CD4-positive, alpha-beta T cell treated with Interleukin-1 beta for 1 hour (primary cell): ENCODE data around the gene ATF7.

ENCODE experiments used
- DNase-seq, 2 donors: peaks; one replicate each; pipeline ENCODE4 v3.0.0-alpha.2; 2020 to 2022

The ATF7 gene

DNA sequence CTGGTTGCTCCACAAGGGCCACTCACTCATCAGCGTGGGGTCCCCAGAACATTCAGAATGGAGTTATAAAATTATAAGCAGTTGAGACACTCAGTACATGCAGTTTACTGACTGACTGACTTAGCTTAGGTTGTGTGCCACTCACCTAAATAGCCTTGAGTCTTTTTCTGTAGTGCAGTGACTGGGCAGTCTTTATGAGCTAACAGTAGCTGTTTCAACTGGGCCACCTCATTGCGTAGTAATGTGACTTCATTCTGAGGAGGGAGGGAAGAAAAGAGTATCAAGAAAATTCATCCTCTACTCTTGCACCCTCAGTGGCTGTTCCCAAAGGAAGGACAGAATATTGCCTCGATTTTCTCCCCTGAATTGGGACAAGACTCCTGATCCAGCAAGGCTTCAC, 103.1 kb downstream of the ATF7 start:
- DNase-seq: no peak

DNA sequence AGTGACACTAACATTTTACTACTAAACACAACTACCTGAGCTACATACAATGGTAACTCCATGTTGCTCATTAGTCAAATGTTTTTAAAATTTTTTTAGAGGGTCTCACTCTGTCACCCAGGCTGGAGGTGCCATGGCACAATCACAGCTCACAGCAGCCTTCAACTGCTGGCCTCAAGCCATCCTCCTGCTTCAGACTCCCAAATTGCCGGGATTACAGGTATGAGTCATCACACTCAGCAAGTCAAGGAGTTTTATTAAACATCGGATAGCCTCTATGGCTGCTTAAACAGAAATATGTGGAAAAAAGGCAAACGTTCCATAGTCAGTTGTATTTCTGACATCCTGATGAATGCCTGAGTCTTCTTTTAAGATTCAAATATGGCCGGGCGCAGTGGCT, 107.8 kb downstream of the ATF7 start:
- no peak for DNase-seq

DNA sequence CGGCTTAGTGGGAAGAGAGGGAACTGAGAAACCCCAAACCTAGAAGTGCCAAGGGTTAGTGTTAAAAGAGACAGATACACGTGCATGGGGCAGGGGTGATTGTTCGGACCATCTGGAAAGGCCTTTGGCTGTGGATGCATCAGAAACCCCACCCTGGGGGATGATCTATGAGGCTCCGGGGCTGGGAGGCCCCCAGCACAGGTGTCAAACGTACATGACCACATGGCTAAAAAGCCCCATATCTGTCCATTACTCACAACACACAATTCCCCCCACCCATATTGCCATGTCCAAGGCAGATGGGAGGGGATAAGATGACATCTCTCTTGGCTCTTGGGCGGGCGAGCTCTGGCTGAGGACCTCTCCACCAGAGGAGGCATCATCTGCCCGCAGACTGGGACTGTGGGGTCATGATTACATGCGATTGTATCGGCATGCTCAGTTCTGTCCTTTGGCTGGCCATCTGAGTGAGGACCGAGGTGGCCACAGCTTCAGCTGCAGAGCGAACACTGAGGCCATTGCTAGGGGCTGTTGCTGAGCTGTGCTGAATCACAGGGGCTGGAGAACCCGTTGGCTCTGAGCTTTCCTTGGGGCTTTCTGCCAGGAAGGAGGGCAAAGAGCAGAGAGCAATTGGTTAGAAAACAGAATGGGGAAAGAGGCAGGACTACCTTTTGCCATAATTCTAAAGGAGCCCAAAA, 109.3 kb downstream of the ATF7 start:
- no peak for DNase-seq

DNA sequence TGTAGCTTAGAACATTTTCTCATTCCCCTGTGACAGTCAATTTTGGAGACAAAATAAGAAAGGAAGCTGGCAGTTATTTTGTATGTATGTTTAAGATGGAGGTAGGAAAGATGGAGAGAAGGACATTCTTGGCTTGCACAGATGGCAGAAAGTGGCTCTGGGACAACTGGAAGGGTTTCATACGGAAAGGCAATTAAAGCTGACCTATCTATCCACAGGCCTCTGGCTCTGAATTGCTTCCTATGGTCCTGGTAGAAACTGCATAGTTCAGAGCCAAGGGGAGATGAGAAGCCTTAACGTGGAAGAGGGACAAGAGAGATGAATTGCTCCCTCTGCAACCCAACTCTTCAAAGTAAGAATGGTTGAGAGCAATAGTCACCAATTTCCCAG, 110.9 kb downstream of the ATF7 start:
- no peak for DNase-seq

DNA sequence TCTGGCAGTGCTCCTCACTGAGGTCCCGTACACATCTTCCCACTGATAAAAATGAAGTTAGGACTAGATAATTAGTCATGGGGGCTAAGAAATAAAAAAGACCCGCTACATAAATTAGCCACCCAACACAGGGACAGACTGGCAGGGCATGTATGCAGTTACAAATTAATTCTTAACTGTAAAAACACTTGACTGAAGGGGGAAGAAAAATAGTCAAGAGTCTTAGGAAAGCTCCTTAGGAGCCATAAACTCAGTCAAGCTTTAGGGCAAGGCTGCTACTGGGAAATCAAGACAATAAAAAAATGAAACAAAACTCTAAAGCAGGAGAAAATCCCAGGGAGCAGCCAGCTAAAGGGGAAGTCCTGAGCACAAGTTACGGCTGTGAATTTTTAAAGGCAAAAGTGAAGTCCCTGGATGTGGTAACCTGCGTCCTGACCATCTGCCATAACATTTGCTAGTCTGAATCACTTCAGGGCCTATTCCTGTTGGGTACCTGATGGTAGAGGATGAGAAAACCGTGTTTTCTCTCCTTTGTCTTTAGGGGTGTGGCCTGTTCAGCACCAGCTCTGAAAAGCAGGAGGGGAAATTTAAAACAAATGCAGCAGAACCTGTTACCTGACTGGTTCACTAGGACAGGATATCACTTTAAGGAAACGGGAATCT, 111.4 kb downstream of the ATF7 start:
- DNase-seq: no peak

DNA sequence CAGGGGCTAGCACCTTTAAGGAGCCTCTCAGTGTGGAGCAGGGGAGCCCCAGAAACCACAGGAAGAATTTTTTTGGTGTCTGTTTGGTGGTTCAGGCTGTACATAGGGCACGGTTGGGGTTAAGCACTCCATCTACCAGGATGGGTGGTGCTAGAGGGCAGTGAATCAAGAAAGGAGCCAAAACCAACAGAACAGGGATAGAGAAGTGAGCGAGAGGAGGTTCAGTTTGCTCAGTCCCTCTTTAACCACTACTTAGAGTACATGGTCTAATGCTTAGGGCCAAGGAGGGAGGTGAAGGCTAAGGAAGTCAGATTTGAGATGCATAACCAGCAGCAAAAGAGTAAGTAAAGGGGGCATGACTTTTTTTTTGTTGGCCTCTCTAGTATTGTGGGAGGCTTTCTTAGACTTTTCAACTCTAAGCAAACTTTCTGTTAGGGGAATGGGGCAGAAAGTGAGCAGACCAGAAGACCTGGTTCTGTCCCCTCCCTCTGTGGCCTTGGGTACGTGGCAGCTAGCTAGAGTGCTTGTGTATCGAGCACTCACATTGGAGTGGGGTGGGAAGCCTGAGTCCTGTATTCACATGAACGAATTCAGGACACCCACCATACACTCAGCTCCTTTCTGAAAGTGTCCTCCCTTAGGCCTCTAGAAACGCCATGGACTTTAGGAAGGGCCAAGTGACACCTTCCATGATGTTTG, 112.3 kb downstream of the ATF7 start:
- no peak for DNase-seq

DNA sequence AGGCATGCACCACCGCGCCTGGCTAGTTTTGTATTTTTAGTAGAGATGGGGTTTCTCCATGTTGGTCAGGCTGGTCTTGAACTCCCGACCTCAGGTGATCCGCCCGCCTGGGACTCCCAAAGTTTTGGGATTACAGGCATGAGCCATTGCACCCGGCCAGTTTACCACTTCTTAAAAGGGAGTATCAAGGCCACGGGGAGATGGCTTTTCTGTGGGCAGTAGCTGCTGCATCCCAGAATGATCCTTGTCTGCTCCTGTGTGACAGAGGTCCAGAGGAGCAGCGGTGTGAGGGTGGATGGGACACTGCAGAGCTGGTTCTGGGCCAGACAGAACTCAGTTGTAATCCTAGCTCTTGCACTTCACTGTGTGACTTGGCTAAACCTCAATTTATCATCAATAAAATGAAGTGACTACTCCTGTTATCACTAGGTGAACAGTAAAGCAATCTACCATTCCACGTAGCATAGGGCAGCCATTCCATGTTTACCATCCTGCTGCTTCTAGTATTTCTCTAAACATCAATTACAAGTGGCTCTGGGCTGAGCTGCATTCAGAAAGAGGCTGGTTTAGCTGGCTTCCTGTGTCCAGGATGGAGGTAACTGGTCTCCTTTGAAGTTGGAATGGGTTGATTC, 115.9 kb downstream of the ATF7 start:
- no peak for DNase-seq

DNA sequence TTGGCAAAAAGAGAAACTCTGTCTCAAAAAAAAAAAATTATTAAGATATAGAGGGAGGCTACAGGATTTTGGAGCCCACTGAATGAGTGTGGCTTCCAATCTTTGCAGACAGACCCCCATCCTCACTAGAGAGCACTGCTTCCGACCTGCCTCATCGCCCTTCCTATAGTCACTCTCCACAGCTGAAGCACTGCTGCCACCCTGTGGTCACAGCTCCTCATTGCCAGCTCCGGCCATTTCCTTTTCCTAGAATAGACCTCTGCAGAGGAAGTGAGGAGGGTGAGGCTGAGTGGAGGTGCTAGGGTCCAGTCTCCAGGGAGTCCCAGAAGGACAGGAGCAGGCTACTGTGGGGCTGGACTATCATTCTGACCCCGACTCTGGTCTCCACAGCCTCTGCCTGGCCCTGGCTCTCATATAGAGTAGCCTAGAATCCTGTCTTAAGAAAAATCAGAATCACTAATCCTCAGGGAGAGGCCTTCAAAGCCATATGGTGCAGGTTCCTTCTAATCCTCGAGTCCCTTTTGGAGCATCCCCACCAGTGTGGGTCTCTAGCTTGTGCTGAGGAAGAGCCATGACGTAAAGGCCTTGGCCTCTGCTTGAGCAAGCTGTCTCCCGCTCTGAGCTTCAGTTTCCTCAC, 117.5 kb downstream of the ATF7 start:
- peak; percentile 82 to 86 for DNase-seq

DNA sequence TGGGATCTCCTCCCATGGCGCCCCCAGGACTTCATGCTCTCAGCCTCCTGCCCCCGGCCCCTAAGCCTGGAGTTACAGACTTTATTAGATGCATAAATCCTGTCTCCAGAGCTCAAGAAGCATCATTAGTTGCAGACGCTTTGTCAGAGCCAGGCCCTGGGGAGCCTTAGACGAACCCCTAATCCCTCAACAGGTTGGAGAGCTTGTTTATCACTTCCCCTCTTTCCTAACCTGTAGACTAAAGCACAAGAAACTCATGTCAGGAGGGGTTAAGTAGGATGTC, 118.6 kb downstream of the ATF7 start:
- no peak for DNase-seq

DNA sequence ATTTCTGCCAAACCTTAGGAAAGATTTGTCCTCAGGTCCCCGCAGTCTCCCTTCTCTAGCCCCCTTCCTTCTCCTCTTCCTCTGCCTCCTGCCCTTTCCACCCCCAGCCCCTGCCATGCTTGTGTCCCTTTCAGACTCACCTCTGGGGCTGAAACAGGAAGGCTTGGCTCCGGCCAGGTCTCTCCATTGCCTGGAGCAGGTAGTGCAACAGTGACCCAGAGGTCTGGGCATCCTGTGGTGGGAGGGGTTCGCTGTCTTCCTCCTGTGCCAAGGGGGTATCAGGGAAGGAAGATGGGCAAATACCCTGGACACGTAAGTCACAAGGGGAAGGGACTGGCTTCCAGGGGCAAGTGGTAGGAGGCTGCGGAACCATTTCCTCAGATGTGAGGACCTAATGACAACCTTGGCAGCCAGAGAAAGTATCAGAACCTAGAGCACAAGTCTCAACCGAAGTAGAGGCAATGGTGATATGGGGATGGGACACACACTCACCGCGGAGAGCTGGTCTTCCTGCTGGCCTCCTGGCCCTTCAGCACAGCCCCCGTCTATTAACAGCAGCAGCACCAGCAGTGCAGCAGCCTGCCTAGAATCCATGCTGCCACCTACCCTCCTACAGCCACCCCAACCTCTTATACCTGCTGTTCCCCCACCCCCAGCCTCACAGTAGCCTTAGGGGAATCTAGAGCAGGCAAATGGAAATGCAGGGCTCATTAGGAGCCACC, 119.1 kb downstream of the ATF7 start, which contains the start of gene NPFF:
Gene NPFF, minus strand, starts transcription at position 604 of the 722 bp plus-strand sequence. Its CDS starts 10 bp downstream, at position 594.
- no peak for DNase-seq

DNA sequence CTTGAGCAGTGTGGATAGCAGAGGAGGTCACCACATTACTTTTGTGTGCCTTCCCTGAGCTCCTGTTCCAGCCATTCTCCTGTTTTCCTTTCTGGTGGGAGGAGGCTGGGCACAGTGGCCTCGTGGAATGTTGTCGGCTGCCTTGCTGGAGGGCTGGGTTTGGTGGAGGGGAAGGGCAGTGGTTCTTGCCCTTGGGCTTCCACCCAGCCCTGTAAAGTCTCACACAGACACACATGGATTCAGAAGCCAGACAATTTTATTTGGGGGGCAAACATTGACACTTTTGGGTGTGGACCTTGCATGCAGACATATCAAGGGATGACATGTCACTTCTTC, 119.8 kb downstream of the ATF7 start:
- no peak for DNase-seq

DNA sequence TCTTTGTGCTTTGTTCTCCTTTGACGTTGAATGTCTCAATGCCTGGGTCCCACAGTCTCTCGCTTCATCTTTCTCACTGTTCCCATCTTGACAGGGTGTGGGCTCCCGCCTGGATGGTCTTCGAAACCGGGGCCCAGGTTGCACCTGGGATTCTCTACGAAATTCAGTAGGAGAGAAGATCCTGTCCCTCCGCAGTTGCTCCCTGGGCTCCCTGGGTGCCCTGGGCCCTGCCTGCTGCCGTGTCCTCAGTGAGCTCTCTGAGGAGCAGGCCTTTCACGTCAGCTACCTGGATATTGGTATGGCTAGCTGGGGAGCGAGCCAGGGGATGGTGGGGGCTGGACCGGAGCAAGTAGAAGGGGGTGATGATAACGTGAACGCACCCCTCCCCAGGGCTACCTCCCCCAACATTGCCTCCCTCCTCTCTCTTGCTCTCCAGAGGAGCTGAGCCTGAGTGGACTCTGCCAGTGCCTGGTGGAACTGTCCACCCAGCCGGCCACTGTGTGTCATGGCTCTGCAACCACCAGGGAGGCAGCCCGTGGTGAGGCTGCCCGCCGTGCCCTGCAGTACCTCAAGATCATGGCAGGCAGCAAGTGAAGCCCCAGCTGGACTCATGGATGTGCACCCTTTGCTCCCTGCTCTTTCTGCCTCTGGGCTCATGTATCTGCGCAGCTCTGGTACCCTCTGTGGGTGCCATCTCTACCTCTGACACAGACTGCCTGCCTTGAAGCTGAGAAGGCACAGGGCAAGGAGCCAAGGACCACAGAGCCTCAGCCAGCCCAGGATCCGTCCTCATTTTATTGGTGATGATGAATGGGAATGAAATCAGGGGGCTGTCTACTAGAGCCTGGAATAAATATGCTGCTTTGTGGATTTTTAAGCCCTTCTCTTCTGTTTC, 120.4 kb downstream of the ATF7 start:
- DNase-seq: no peak

DNA sequence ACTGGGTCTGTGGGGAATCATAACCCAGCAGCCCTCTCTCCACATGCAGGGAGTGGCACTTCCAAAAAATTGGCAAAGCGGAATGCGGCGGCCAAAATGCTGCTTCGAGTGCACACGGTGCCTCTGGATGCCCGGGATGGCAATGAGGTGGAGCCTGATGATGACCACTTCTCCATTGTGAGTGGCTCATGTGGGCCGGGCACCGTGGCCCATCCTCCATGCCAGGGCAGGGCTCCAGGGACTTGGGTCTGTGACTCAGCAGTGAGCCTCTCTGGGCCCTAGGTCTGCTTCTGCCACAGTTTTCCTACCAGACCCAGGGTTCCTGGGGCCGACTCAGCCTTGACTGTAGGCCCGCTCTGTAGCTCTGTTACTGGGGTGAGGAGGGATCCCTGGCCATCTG, 121.1 kb downstream of the ATF7 start:
- DNase-seq: no peak

DNA sequence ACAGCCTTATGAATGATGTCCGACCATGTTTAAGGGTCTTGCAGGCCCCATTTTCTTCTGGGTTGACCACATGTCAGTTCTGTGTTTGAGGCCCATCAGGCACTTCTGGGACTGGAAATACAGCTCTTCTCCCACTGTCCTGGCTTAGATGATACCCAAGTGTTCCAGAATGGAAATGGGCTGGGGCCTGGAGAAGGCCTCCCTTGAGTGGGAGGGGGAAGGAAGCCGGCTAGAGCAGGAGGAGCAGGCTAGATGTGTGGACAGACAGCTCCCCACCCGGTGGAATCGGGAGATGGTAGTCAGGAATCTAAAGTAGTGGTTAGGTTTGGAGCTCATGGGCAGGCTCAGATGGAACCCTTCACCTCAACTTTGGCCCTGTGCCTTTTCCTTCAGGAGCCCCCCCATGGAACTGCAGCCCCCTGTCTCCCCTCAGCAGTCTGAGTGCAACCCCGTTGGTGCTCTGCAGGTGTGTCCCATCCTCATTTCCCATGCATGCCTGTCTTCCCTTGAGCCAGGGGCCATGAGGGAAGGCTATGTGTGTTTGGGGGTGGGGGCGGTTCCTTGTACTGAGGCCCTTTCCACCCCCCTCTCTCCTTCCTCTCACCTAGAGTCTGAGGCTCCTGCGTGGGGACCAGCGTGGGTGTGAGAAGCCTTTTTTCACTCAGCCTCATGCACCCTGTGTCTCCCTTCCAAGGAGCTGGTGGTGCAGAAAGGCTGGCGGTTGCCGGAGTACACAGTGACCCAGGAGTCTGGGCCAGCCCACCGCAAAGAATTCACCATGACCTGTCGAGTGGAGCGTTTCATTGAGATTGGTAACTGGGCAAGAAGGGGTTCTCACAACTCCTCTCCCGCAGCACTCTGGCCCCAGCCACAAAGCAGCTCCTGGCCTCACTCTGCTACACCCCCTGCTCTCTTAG, 121.9 kb downstream of the ATF7 start:
- DNase-seq: no peak

DNA sequence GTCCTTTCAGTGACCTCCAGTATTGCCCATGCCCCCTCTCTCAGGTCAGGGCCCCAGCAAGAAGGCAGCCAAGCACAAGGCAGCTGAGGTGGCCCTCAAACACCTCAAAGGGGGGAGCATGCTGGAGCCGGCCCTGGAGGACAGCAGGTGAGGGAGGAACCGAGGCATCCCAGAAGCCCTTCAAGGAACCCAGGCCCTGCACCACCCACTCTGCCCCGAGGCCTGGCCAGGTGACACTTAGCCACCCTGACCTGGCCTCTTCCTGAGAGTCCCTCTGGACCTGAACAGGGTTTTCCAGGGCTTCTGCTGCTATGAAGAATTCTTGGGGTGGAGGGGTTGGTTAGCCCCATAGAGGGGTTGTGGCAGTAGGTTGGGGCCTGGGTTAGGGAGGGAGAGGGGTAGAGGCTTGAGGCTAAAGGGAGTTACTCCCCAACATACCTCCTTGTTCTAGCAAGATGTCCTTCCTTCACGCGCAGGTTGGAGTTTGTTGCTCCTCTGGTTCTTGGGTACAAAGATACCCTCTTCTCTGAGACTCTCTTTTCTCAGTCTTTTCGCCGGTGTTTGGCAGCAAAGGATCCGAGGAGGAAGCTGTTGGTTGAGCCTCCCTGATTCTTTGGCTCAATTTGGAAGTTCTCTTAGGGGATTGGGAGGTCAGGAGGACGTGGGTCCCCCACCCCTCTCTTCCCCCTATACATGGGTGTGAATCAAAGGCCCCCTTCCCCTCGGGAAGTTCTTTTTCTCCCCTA, 123.0 kb downstream of the ATF7 start:
- no peak for DNase-seq

DNA sequence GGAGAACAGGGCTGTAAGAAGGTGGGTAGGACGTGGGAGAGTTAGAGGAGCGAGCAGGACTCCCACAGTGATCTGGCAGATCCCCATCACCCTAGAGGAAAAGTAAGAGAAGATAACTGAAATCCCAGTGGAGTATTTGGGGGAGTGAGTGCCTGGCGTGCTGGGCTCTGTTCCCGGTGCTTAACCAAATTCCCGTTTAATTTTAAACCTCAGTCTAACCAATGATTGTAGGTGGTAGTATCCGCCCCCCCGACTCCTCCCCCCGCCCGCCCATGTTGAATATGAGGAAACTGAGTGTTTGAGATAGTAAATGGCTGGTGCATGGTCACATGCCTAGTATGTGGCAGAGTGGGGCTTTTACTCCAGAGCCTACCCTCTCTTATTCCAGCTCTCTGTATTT, 123.9 kb downstream of the ATF7 start:
- no peak for DNase-seq

DNA sequence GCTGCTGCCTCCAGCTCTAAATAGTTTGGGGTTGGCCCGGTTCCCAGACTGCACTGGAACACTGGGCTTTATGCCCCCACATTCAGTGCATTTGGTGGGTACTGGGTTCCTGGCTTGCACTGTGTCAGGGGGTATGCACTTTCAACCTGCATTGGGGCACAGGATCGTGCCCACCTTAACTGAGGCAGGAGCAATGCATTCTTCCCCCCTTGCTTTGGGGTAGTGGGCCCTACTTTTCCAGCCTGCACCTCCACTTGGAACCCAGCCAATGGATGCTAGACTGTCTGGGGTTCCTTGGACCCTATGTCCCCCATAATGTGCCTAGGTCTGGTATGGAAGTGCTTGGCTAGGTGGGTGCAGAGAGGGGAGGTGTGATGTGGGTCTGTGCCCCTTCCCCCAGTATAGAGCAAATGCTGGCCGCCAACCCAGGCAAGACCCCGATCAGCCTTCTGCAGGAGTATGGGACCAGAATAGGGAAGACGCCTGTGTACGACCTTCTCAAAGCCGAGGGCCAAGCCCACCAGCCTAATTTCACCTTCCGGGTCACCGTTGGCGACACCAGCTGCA, 124.5 kb downstream of the ATF7 start:
- no peak for DNase-seq

DNA sequence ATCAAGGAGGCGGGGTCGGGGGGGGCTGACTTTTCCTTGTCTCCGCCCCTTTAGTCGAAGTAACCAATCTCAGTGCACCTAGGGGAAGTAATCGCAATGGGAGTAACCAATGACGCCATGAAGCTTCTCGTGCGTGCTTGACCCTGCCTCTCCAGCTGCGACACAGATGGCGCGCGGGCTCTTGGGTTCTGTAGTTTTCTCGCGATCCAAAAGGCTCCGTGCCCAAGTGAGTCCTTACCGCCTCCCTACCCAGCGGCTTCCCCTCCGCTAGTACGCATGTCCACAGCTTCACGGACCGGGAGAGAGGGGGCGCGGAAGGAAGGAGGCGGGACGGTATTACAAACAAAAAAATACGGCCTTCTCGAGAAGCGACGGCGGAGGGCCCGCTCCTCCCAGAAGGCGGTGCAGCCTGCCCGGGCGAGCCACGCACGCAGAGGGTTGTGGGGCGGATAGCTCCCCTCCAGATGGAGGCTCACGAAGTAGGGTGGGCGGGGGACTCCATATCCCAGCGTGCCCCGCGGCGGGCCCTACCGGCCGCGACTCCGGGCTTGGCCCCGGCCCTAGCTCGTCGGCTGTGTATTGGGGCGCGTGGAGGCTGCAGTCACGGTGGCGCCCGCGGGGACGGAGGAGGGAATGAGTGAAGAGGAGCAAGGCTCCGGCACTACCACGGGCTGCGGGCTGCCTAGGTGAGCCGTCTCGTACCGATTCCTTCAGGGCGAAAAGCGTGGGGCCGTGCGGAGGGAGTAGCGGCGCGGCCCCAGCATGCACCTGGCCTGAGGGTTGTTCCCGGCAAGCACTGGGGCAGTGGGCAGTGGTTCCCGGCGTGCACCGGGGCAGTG, 125.2 kb downstream of the ATF7 start, which contains the start of gene TARBP2:
Gene TARBP2, plus strand, starts transcription at position 508 of the 839 bp plus-strand sequence. Its CDS starts 126 bp downstream, at position 634.
- peak; percentile 98 to 99 for DNase-seq
